SK-N-MC (cell line): Measurements from ENCODE around the gene CDH4.

Experiments used
- DNase-seq: peaks from one replicate; pipeline ENCODE4 v3.0.0-alpha.2; 2011; ENCODE audit warnings: low read depth, low spot score
- H3K27ac ChIP-seq: fragments of 200-600 bp; sonication (generic); 2 replicates; pipeline ENCODE4 v1.5.1; 2016; ENCODE audit warnings: mixed run types
- H3K36me3 ChIP-seq: fragments of 200-600 bp; sonication (generic); 2 replicates; pipeline ENCODE4 v1.6.1; 2017; ENCODE audit warnings: antibody characterized with exemption, low read length, mixed read lengths; ENCODE audit not compliant: insufficient read depth
- H3K4me3 ChIP-seq: fragments of 200-600 bp; sonication (generic); 2 replicates; pipeline ENCODE4 v1.5.1; 2016
- H3K9ac ChIP-seq: fragments of 200-600 bp; sonication (generic); 2 replicates; pipeline ENCODE4 v1.8.0; 2017; ENCODE audit warnings: mixed run types, mixed read lengths; ENCODE audit not compliant: insufficient read length
- H3K9me3 ChIP-seq: fragments of 200-600 bp; sonication (generic); 2 replicates; pipeline ENCODE4 v1.6.1; 2017; ENCODE audit warnings: low read depth, mild to moderate bottlenecking, antibody characterized with exemption, low read length, moderate library complexity, mixed read lengths
- EZH2 ChIP-seq: fragments of 200-600 bp; sonication (generic); IDR thresholded peaks from one replicate; pipeline ENCODE4 v1.6.1; 2017; ENCODE audit warnings: antibody characterized with exemption
- FOXP2 ChIP-seq: optimal IDR thresholded peaks from 2 replicates; pipeline ENCODE3; 2011; ENCODE audit warnings: mild to moderate bottlenecking, moderate library complexity; ENCODE audit not compliant: insufficient read depth; ENCODE audit errors: extremely low read length, control extremely low read depth
- POLR2AphosphoS5 ChIP-seq: IDR thresholded peaks from 2 replicates; pipeline ENCODE4 v1.6.1; 2012; ENCODE audit warnings: mild to moderate bottlenecking, low read depth, low read length, borderline replicate concordance

The CDH4 gene

DNA sequence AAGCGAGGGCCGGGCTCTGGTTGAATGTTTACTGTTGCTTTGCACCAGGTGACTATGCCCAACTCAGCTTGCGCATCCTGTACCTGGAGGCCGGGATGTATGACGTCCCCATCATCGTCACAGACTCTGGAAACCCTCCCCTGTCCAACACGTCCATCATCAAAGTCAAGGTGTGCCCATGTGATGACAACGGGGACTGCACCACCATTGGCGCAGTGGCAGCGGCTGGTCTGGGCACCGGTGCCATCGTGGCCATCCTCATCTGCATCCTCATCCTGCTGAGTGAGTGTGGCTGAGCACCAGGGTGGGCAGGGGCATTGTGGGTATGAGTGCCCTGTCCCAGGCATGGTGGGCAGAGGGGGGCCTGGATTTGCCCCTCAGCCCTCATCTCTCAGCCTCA is 677.5 kb downstream of the CDH4 start:
- no peaks in the 10 kb centered on the region for H3K9me3 ChIP-seq
- no peak overlapping the region for H3K4me3 ChIP-seq
- H3K27ac ChIP-seq = no peak overlapping the region
- H3K36me3 ChIP-seq = no peaks in the 10 kb centered on the region
- no peak for DNase-seq
- TF ChIP-seq POLR2AphosphoS5 = no peak
- TF ChIP-seq EZH2 = no peak
- TF ChIP-seq FOXP2 = no peak
- no peak overlapping the region for H3K9ac ChIP-seq

DNA sequence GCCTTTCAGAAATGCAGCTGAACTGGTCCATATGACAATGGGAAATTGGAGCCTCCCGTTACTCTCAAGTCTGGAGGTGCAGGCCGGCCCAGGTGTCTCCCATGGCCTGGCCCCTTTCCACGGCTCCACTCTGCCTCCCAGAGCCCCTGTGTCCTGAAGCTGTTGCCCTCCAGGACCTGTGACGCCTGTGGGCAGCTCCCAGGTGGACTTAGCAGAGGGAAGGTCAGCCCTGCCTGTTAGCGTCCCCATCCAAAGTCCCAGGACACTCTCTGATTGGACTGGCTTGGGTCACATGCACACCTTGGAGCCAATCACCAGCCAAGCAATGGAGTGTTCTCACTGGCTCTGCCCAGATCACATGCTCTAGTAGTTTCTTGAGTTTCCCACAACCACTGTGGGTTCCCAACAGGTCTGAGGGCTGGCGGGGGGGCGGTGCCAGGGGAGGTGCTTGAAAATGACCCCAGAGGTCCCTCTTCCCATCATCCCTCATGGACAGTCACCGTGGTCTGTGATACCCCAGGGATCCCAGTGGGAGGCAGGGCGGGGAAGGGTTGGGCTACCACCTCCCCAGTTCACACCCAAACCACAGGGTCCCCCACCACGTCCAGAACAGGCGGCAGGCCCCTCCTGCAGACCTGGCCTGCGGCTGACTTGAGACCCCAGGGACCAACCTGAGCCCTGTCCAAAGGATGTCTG is 678.1 kb downstream of the CDH4 start:
- no peak overlapping the region for H3K4me3 ChIP-seq
- no peak overlapping the region for H3K9ac ChIP-seq
- no peak overlapping the region for H3K27ac ChIP-seq
- DNase-seq = no peak
- TF ChIP-seq POLR2AphosphoS5 (no peak), EZH2 (no peak), FOXP2 (no peak)
- H3K36me3 ChIP-seq = no peaks in the 10 kb centered on the region
- no peaks in the 10 kb centered on the region for H3K9me3 ChIP-seq

DNA sequence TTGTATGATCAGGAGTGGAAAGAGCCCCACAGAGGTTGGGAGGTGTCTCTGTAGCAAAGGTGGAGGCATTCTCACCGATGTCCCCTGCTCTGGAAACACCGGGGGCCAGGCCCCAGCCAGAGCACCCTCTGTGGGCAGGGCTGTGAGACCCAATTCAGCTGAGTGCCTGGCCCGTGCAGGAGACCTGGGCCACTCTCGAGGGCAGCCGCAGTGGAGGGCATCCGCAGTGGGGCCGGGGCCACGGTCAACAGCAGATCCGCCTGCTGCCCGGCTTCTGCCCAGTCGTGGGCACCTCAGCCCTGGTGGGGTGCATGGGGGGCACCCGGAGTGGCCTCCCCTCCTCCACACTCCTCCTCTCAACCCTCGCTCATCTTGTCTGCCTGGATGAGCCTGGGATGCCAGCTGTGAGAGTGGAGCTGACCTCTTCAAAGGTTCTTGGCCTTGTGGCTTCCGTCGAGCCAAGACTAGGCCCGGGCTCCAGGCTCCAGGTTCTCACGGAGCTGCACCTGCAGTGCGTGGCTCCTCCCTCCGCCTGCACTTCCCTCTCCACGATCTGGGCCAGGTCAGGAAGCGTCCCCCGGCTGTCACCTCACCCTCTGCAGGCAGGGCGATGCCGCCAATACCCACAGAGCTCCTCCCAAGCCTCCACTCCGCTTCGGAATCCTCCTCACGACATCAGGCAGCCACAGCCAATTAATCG is 678.9 kb downstream of the CDH4 start:
- H3K9ac ChIP-seq = no peak overlapping the region
- H3K9me3 ChIP-seq = no peaks in the 10 kb centered on the region
- no peak overlapping the region for H3K27ac ChIP-seq
- no peaks in the 10 kb centered on the region for H3K36me3 ChIP-seq
- DNase-seq = no peak
- H3K4me3 ChIP-seq = no peak overlapping the region
- TF ChIP-seq FOXP2 = no peak
- TF ChIP-seq EZH2 = no peak
- no peak for TF ChIP-seq POLR2AphosphoS5

DNA sequence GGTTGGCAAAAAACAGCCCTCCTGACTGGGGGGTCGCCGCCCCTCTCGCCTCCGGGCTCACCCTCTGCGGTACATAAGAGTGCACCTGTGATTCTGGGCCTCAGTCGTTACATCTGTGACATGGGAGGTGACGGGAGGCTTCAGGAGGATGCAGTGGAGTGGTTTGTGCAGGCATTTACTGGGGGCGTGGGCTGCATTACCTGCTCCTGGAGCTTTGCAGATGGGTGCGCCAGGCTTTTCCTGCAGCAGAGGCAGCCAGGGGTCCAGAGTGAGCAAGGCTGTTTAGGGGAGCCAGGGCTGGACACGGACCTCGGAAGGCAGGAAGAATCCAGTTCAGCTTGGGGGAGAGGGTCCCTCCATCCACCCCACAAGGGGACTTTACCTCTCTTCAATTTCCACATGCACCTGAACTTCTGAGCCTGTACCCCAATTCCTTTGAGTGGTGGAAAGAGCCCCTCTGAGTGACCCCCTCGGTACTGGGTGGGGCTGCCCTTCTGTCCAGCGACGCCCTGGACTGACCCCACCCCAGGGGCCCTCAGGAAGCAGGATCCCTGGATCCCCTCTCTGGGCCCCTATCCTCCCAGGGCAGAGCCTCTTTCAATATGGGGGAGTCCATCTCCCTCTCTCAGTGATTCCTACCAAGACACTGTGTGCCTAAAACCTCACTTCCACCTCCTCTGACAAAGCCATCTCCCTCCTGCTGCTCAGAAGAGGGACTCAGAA is 679.6 kb downstream of the CDH4 start:
- H3K4me3 ChIP-seq = no peak overlapping the region
- TF ChIP-seq POLR2AphosphoS5 = no peak
- TF ChIP-seq FOXP2 = no peak
- no peak for TF ChIP-seq EZH2
- no peak for DNase-seq
- H3K9ac ChIP-seq = no peak overlapping the region
- H3K36me3 ChIP-seq = no peaks in the 10 kb centered on the region
- H3K9me3 ChIP-seq = no peaks in the 10 kb centered on the region
- H3K27ac ChIP-seq = no peak overlapping the region

DNA sequence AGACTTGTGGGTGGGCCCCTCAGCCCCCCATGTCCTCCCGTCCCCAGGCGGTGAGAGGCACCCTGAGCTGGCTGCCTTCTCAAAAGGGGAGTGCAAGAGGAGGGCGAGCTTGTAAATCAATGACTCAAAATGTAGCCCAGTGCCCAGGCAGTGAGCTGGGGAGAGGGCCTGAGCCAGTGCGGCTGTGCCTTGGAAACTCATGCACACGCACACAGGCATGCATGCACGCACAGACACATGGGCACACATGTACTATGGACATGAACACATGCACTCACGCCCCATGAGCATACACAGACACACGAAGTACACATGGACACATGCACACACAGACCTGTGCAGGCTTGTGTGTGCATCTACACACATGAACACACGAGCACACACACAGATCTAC is 680.1 kb downstream of the CDH4 start:
- Histone ChIP-seq H3K36me3 (no peaks in the 10 kb centered on the region), H3K4me3 (no peak overlapping the region), H3K9ac (no peak overlapping the region), H3K9me3 (no peaks in the 10 kb centered on the region), H3K27ac (no peak overlapping the region)
- DNase-seq = no peak
- TF ChIP-seq POLR2AphosphoS5 (no peak), EZH2 (no peak)

DNA sequence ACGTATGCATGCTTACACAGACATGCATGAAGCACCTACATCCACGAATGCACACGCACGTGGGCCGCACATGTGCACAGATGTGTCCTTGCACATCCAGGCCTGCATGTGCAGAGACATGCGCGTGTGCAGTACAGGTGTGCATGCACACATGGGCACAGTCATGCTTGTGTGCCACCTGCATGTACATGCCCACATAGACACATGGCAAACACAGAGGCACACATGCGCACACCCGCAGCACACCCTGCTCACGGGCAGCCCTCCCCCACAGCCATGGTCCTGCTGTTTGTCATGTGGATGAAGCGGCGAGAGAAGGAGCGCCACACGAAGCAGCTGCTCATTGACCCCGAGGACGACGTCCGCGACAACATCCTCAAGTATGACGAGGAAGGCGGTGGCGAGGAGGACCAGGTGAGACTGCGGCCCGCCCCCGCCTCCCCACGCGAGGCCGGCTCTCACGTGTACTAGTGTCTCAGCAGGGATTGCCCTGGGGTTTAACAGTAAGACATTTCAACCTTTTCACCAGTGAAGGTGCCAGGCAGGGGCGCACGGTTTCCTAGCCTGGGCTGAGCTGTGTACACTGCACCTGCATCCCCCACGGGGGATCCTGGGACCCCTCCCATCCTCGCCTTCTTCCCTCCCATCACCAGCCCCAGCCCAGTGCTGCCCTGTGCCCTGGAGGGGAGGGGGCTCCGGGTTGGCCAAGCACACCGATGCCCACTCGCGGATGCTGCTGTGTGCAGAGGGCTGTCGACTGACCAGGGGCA is 680.8 kb downstream of the CDH4 start:
- Histone ChIP-seq H3K9ac (no peak overlapping the region), H3K4me3 (no peak overlapping the region), H3K27ac (no peak overlapping the region), H3K36me3 (no peaks in the 10 kb centered on the region), H3K9me3 (no peaks in the 10 kb centered on the region)
- TF ChIP-seq FOXP2 = no peak
- no peak for TF ChIP-seq EZH2
- TF ChIP-seq POLR2AphosphoS5 = no peak
- DNase-seq = no peak

DNA sequence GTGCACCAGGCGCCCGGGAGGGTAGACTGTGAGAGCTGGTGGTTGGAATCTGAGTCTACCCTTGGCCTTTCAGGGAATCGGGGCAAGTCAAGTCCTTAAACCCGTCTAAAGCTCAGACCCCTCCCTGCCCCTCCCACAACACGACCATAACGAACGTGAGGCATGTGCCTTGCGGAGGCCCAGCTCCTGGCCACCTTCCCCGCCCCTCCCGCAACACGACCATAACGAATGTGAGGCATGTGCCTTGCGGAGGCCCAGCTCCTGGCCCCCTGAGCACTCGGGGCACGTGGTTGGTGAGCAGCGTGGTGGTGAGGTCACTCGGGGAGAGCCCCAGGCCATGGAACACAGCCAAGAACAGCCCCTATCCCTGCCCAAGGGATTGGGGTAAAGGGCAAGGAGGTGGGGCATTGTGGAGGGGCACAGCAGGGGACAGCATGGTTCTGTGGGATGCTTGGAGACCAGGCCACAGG is 681.5 kb downstream of the CDH4 start:
- no peak overlapping the region for H3K4me3 ChIP-seq
- no peak overlapping the region for H3K27ac ChIP-seq
- no peaks in the 10 kb centered on the region for H3K9me3 ChIP-seq
- H3K9ac ChIP-seq = no peak overlapping the region
- TF ChIP-seq POLR2AphosphoS5 (no peak), FOXP2 (no peak), EZH2 (no peak)
- DNase-seq = no peak
- no peaks in the 10 kb centered on the region for H3K36me3 ChIP-seq
